ENCODE results near the gene LIMK2. TPM values are rescaled to one million over a fixed set of nuclear protein-coding genes. Genes with fewer than 3 reads are reported as not detected.
A peak's percentile ranks its signal among the peaks of the same experiment; 100 is the strongest.

The LIMK2 gene
- total RNA-seq, 1 experiment from 2014 or later, result 13.2 TPM

DNA sequence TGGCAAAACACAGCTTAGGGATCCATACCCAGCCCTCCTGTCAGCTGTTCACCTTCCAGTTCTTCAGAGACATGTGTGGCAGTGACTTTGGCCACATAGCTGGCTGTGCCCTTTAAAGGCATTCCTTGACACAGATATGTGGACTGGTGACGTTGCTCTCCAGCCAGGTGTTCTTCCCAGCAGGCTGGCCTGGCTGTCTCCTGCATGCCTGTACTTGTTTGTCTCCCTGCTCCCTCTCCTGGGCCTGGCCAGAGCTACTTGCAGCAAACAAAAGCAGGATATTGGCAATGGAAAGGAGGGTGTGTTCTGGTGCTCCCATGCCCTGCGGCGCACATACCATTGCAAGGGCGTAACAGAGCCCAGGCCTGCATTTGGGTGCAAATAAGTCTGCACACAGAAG is 41.9 kb downstream of the LIMK2 start:
- intact Hi-C loops (cut with micrococcal nuclease), result no loop called here
- Histone ChIP-seq H3K27me3 (ENCODE audit: low read length) (no peaks in the 10 kb centered on the region), H3K4me1 (ENCODE audit: insufficient read depth, low read length) (no peaks in the 10 kb centered on the region), H3F3A (ENCODE audit: low read length, unreplicated experiment) (no peaks in the 10 kb centered on the region), H4K20me1 (ENCODE audit: low read length) (no peaks in the 10 kb centered on the region), H2AFZ (ENCODE audit: low read length) (no peak overlapping the region), H3K27ac (ENCODE audit: low read length) (no peak overlapping the region), H3K4me2 (ENCODE audit: low read length) (no peak overlapping the region), H3K9me3 (ENCODE audit: low read length) (no peaks in the 10 kb centered on the region), H3K79me2 (ENCODE audit: low read length) (no peaks in the 10 kb centered on the region), H3K9me2 (replicated peaks; ENCODE audit: low read length) (no peaks in the 10 kb centered on the region), H3K9ac (ENCODE audit: low read length) (no peak overlapping the region), H3K4me3 (ENCODE audit: low read length) (no peak overlapping the region), H3K36me3 (ENCODE audit: low read depth, low read length) (no peaks in the 10 kb centered on the region)
- TF ChIP-seq, protein P1, sequence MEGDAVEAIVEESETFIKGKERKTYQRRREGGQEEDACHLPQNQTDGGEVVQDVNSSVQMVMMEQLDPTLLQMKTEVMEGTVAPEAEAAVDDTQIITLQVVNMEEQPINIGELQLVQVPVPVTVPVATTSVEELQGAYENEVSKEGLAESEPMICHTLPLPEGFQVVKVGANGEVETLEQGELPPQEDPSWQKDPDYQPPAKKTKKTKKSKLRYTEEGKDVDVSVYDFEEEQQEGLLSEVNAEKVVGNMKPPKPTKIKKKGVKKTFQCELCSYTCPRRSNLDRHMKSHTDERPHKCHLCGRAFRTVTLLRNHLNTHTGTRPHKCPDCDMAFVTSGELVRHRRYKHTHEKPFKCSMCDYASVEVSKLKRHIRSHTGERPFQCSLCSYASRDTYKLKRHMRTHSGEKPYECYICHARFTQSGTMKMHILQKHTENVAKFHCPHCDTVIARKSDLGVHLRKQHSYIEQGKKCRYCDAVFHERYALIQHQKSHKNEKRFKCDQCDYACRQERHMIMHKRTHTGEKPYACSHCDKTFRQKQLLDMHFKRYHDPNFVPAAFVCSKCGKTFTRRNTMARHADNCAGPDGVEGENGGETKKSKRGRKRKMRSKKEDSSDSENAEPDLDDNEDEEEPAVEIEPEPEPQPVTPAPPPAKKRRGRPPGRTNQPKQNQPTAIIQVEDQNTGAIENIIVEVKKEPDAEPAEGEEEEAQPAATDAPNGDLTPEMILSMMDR (conservative IDR thresholded peaks at IDR 0.05; ENCODE audit: low read depth, low read length), result no peak
- TF ChIP-seq EZH2 (IDR thresholded peaks at IDR 0.05; ENCODE audit: low read length, unreplicated experiment), result no peak
- TF ChIP-seq EZH2phosphoT487 (IDR thresholded peaks at IDR 0.05; ENCODE audit: borderline replicate concordance, low read length), result no peak
- DNase-seq (no peak), ATAC-seq (no peak)
- no TSS peak for BruUV-seq (replicated peaks)
- POLR2A ChIA-PET (ENCODE audit: unreplicated experiment), result no interaction called here
- CTCF ChIA-PET, result interaction anchor here (0.6 kb wide), 1 partner anchor 1068 kb away, joined by 3 read pairs; no protein-coding TSS in a partner anchor

DNA sequence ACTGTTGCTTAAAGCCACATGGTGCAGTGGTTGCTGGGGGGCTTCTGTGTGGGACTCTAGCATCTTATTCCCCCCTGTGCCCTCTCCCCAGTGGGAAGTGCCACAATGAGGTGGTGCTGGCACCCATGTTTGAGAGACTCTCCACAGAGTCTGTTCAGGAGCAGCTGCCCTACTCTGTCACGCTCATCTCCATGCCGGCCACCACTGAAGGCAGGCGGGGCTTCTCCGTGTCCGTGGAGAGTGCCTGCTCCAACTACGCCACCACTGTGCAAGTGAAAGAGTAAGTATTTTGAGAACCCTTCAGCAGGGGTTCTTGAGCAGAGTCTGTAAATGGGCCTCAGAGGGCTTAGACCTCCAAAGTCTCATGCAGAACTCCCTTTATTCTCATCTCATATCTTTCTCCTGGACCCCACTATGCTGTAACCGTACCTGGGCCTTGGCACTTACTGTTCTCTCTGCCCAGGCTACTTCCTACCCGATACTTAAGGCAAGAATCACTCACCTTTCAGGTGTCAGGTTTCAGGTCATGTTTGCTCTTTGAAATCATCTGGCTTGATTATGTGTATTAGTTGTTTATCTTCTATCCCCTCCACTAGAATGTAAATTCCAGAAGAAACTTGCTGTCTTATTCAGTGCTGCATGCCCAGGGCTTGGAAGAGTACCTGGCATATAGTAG is 47.8 kb downstream of the LIMK2 start:
- H3K4me1 ChIP-seq (ENCODE audit: insufficient read depth, low read length), result peaks cover 3% of the 10 kb centered on the region; the same call in 1 of the 2 replicates
- no peaks in the 10 kb centered on the region for H3K9me2 ChIP-seq (replicated peaks; ENCODE audit: low read length)
- no peak overlapping the region for H3K27ac ChIP-seq (ENCODE audit: low read length)
- H2AFZ ChIP-seq (ENCODE audit: low read length), result no peak overlapping the region
- no peak overlapping the region for H3K4me2 ChIP-seq (ENCODE audit: low read length)
- ATAC-seq (peak; percentile 33), DNase-seq (peak; percentile 13)
- no peaks in the 10 kb centered on the region for H3F3A ChIP-seq (ENCODE audit: low read length, unreplicated experiment)
- no peaks in the 10 kb centered on the region for H3K27me3 ChIP-seq (ENCODE audit: low read length)
- no TSS peak for BruUV-seq (replicated peaks)
- intact Hi-C loops (cut with micrococcal nuclease), result no loop called here
- H3K4me3 ChIP-seq (ENCODE audit: low read length), result no peak overlapping the region
- CTCF ChIA-PET, result no interaction called here
- H3K36me3 ChIP-seq (ENCODE audit: low read depth, low read length), result no peaks in the 10 kb centered on the region
- TF ChIP-seq, protein P1 (conservative IDR thresholded peaks at IDR 0.05; ENCODE audit: low read depth, low read length), result no peak
- TF ChIP-seq EZH2phosphoT487 (IDR thresholded peaks at IDR 0.05; ENCODE audit: borderline replicate concordance, low read length) (no peak), EZH2 (IDR thresholded peaks at IDR 0.05; ENCODE audit: low read length, unreplicated experiment) (no peak)
- POLR2A ChIA-PET (ENCODE audit: unreplicated experiment), result no interaction called here
- H3K9ac ChIP-seq (ENCODE audit: low read length), result no peak overlapping the region
- H3K79me2 ChIP-seq (ENCODE audit: low read length), result no peaks in the 10 kb centered on the region
- H4K20me1 ChIP-seq (ENCODE audit: low read length), result no peaks in the 10 kb centered on the region
- H3K9me3 ChIP-seq (ENCODE audit: low read length), result no peaks in the 10 kb centered on the region

GRCh38 chr22:31260474-31260856 is 48.4 kb downstream of the LIMK2 start:
- no peak for TF ChIP-seq EZH2phosphoT487 (IDR thresholded peaks at IDR 0.05; ENCODE audit: borderline replicate concordance, low read length)
- no peak for TF ChIP-seq EZH2 (IDR thresholded peaks at IDR 0.05; ENCODE audit: low read length, unreplicated experiment)
- TF ChIP-seq, protein P1 (conservative IDR thresholded peaks at IDR 0.05; ENCODE audit: low read depth, low read length), result no peak
- ChIA-PET POLR2A (ENCODE audit: unreplicated experiment) (no interaction called here), CTCF (no interaction called here)
- no peak for DNase-seq
- no peaks in the 10 kb centered on the region for H3K36me3 ChIP-seq (ENCODE audit: low read depth, low read length)
- no peak overlapping the region for H3K9ac ChIP-seq (ENCODE audit: low read length)
- H3K4me1 ChIP-seq (ENCODE audit: insufficient read depth, low read length), result peaks cover 3% of the 10 kb centered on the region; the same call in 1 of the 2 replicates
- H3F3A ChIP-seq (ENCODE audit: low read length, unreplicated experiment), result no peaks in the 10 kb centered on the region
- intact Hi-C loops (cut with micrococcal nuclease), result no loop called here
- no peak for ATAC-seq
- H3K4me3 ChIP-seq (ENCODE audit: low read length), result no peak overlapping the region
- H3K4me2 ChIP-seq (ENCODE audit: low read length), result no peak overlapping the region
- no peak overlapping the region for H3K27ac ChIP-seq (ENCODE audit: low read length)
- H3K27me3 ChIP-seq (ENCODE audit: low read length), result no peaks in the 10 kb centered on the region
- no peaks in the 10 kb centered on the region for H3K79me2 ChIP-seq (ENCODE audit: low read length)
- BruUV-seq (replicated peaks), result no TSS peak
- no peaks in the 10 kb centered on the region for H4K20me1 ChIP-seq (ENCODE audit: low read length)
- H3K9me3 ChIP-seq (ENCODE audit: low read length), result no peaks in the 10 kb centered on the region
- no peak overlapping the region for H2AFZ ChIP-seq (ENCODE audit: low read length)
- no peaks in the 10 kb centered on the region for H3K9me2 ChIP-seq (replicated peaks; ENCODE audit: low read length)

Measured in PC-3 (cell line).